ENCODE data around the gene MAPK1.
"Not testable (repeated sequence)": the region's sequence is repeated elsewhere in the genome, so short reads cannot be mapped to it uniquely, and the experiment has no call there.

The MAPK1 gene

GRCh38 chr22:21818487-21819182, 48.8 kb downstream of the MAPK1 start:
- no peak for DNase-seq (ENCODE audit: low read depth)

DNA sequence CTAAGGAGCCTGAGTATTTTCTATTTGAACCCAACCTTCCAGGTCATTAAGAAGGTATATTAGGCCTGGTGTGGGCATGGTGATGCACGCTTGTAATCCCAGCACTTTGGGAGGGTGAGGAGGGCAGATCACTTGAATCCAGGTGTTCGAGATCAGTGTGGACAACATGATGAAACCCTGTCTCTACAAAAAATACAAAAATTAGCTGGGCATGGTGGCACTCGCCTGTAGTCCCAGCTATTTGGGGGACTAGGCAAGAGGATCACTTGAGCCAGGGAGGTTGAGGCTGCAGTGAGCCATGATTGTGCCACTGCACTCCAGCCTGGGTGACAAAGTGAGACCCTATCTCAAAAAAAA, 50.0 kb downstream of the MAPK1 start:
- not testable (repeated sequence) for DNase-seq (ENCODE audit: low read depth)

DNA sequence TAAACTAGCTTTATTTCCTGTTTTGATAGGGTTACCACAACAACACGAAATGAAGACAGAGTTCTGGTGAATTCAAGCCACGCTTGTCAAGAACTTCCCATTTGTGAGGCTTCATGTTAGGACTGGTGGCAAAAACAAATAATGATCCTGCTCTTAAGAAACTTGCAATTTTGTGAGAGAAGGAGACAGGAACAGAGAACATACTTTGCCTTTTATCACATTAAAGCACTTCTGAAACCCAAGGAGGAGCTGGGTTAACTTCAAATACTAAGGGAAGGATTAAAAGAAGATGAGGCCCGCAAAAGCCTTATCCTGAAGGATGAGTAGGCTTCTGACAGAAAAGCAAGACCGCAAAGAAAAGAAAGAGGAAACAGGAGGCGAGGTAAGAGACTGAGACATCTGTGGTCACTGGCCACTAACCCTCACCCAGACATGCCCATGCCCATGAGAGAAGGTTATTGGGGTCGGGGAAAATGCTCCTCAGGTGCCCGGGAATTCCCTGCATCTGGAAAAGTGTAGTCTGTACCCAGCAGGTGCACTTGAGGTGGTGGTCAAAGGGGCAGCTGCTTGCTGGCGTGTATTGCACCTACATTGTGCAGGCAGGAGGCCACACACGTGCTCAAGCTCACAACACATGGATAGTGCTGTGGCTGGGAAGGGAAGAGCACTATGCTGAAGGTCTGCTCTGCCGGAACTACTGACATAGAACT, 50.5 kb downstream of the MAPK1 start:
- DNase-seq (ENCODE audit: low read depth): peak; percentile 5

DNA sequence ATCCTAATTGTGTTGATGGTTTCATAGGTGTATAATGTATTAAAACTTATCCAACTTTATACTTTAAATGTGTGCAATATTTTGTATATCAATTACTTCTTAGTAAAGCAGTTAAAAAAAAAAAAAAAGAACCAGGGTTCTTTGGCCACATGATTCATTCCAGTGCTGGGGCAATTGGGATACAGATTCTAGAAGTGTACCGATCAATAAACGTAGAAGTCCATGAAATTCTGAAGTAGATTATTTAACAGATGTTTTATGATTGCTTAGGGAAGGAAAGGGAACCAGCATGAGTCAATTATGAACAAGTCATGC, 51.0 kb downstream of the MAPK1 start:
- no peak for DNase-seq (ENCODE audit: low read depth)

DNA sequence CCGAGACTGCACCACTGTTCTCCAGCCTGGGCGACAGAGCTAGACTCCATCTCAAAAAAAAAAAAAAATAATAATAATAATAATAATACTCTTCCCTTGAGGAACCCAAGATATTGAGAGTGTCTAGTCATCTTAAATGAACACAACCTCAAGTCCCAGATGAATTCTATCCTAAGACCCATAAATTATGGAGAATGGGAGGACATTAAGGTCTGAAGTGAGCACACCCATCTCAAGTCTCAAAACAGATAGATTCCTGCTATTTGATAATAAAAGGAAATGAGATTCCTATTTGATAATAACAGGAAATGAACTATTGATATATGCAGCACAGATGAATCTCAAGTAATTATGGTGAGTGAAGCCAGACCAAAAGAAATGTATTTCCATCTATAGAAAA, 51.5 kb downstream of the MAPK1 start:
- no peak for DNase-seq (ENCODE audit: low read depth)

- DNase-seq (ENCODE audit: low read depth): no peak
Observed at GRCh38 chr22:21815357-21815756, 52.1 kb downstream of the MAPK1 start.

DNA sequence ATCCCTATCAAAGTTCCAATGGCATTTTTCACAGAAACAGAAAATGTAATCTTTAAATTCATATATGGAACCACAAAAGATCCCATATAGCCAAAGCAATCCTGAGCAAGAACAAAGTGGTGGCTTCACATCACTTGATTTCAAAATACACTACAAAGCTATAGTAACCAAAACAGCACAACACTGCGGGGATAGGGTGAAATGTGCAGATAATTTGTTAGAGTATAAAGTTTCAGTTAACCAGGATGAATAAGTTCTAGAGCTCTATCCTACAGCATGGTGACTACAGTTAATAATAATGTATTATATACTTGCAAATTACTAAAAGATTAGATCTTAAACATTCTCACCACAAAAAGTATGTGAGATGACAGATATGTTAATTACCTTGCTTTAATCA, 55.5 kb downstream of the MAPK1 start:
- no peak for DNase-seq (ENCODE audit: low read depth)

- DNase-seq (ENCODE audit: low read depth): no peak
Observed at GRCh38 chr22:21807544-21808529, 59.6 kb downstream of the MAPK1 start.

DNA sequence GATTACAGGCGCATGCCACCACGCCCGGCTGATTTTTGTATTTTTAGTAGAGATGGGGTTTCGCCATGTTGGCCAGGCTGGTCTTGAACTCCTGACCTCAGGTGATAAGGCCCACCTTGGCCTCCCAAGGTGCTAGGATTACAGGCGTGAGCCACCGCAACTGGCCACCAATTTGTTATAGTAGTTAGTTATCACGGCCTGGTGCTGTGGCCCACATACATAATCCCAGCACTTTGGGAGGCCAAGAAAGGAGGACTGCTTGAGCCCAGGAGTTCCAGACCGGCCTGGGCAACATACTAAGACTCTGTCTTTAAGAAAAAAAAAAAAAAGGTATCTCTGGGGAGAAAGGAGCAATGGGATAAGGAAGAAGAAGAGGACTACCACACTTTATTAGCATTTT, 62.1 kb downstream of the MAPK1 start:
- DNase-seq (ENCODE audit: low read depth): not testable (repeated sequence)

DNA sequence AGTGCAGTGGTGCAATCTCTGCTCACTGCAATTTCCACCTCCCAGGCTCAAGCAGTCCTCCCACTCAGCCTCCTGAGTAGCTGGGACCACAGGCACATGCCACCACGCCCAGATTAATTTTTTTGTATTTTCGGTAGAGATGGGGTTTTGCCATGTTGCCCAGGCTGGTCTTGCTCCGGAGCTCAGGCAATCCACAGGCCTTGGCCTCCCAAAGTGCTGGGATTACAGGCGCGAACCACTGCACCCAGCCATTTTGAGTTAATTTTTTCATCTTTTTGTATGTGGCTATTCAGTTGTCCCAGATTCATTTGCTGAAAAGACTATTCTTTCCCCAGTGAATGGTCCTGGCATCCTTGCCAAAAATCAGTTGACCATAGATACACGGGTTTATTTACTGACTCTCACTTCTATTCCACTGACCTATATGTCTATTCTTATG, 63.6 kb downstream of the MAPK1 start:
- DNase-seq (ENCODE audit: low read depth): no peak

DNA sequence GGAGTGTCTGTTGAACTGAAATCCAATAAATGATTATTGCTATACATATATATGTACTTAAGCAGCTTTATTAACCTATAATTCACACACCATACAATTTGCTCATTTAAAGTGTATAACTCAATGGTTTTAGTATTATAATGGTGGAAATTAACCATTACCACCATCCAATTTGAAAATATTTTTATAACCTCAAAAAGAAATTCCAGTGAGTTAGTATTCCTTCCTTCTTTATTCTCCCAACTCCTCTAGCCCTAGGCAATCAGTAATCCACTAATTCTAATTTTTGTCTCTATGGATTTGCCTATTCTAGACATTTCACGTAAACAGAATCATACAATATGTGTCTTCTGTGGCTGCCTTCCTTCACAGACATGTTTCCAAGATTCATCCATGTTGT, 64.8 kb downstream of the MAPK1 start:
- no peak for DNase-seq (ENCODE audit: low read depth)

DNA sequence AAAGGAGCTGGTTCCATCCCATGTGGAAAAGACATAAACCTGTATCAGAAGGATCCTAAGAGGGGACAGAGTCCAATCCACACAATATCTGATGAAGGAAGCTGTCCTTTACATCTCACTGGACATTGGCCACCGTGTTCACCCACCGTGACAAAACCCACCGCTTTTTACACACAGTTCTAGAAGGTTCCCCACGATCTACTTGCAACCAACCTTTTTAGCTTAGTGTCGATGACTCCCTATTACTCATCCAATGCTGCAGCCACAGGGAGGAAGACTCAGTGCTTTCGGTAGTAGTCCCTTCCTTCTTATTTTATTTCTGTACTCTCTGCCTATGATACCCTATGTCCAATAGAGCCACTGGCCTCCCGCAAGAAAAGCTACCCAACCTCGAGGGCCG, 65.4 kb downstream of the MAPK1 start:
- no peak for DNase-seq (ENCODE audit: low read depth)

GRCh38 chr22:21801304-21801644, 66.2 kb downstream of the MAPK1 start:
- DNase-seq (ENCODE audit: low read depth): not testable (repeated sequence)

DNA sequence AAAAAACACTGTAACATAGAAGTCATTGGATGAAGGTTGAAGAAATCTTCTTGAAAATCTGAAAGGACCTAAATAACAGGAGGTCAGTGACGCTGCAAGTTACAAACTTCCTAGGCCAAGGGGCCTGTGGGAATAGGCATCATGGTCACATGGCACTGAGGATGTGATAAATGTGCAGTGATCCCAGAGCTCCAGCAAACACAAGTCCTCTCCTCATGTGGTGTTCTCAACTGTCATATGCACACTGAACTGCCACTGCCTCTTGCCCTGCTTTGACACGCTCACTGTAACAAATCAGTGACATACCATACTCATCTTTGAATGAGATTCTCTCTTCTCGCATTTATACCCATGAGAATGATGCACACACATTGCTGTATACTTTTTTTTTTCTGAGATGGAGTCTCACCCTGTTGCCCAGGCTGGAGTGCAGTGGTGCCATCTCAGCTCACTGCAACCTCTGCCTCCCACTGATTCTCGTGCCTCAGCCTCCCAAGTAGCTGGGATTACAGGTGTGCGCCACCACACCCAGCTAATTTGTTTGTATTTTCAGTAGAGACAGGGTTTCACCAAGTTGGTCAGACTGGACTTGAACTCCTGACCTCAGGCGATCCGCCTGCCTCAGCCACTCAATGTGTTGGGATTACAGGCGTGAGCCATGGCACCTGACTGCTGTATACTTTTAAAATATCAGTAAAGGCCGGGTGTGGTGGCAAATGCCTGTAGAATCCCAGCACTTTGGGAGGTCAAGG, 66.7 kb downstream of the MAPK1 start:
- DNase-seq (ENCODE audit: low read depth): no peak

GRCh38 chr22:21797444-21798221, 69.8 kb downstream of the MAPK1 start:
- DNase-seq (ENCODE audit: low read depth): no peak

DNA sequence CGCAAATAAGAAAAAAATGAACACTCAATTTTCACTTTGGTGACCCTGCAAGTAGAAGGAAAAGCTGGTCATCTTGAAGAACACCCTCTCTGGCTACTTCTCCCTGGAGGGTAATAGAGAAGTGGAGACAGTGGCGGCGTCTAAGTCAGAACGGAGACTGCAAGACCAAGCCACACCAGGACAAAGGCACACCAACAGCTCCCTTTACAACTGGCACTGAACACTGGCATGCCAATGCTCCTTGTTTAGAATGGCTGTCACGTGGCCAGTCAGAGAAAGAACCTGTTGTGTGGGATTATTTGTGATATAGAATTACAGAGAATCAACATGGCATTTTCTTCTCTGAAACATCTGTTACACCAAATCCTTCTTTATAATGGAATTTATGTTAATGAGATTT, 70.6 kb downstream of the MAPK1 start:
- no peak for DNase-seq (ENCODE audit: low read depth)

DNA sequence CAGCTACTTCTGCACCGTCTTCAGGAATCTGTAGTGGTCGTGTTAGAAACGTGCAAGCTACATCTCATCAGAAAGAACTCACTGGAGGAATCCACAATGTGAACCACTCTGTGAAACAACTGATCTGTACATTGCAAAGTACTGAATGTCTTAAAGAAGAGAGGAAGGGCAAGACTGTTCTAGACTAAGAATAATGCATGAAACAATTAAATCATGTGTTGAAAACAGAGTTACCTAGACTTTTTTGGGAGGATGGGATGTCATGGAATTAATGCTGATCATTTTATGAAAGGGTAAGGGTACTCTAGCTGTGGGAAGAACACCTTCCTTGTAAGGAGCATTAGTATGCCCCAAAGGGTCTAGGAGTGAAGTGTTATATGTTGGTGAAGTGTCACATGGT, 71.2 kb downstream of the MAPK1 start:
- no peak for DNase-seq (ENCODE audit: low read depth)

GRCh38 chr22:21793716-21794115, 73.7 kb downstream of the MAPK1 start:
- not testable (repeated sequence) for DNase-seq (ENCODE audit: low read depth)

DNA sequence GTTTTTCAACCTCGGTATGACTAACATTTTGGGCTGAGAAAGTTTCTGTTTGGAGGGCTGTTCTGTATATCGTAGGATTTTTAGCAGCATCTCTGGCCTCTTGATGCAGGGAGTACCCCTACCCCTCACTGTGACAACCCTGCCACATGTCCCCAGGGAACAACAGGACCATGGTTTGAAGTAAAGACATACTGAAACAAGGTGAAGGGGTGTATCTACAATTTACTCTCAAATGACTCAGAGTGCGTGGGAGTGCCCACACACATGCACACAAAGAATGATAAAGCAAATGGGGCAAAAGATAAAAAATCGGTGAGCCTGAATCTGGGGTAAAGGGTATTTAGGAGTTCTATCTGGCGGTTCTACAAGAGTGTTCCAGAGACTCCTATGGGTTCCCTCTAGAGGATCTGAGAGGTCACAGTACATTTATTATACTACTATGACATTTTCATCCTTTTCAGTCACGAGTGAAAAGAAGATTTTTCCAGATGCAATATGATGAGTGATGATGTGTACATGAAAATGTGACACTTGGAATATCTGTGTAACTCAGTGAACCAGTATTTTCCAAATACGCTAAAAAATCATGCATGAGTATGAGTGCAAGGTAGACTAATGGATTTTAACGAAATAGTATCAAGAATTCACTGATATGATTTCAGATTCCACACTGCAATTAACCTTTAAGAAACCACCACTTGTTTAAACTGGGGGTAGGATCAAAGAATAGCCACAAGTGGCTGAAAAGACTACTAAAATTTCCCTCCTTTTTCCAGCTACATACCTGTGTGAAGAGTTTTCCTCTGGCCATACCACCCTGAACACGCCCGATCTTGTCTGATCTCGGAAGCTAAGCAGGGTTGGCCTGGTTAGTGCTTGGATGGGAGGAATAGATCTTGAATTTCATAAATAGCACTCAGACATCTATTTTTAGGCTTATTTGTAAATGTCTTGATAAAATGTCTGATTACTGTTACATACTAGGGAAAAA, 75.5 kb downstream of the MAPK1 start:
- DNase-seq (ENCODE audit: low read depth): peak; percentile 8

All from activated gamma-delta T cell treated with anti-CD3 and anti-CD28 coated beads, Interleukin-2, amount 50 U/mL, for 16 hours (primary cell).